ENCODE measurements around the gene MAML2.

MAML2 gene

GRCh38 chr11:96158126-96158525 lies 184.9 kb downstream of the MAML2 start:
- no peak overlapping the region for H3K4me3 ChIP-seq (ENCODE audit: low read depth, low read length)
- TF ChIP-seq CTCF (IDR thresholded peaks at IDR 0.05; ENCODE audit: low read depth, low read length) = no peak

GRCh38 chr11:96157517-96157873 lies 185.5 kb downstream of the MAML2 start:
- no peak overlapping the region for H3K4me3 ChIP-seq (ENCODE audit: low read depth, low read length)
- no peak for TF ChIP-seq CTCF (IDR thresholded peaks at IDR 0.05; ENCODE audit: low read depth, low read length)

GRCh38 chr11:96156379-96156722 lies 186.6 kb downstream of the MAML2 start:
- no peak for TF ChIP-seq CTCF (IDR thresholded peaks at IDR 0.05; ENCODE audit: low read depth, low read length)
- peak overlapping the region; percentile 26 for H3K4me3 ChIP-seq (ENCODE audit: low read depth, low read length)

GRCh38 chr11:96155627-96156378 lies 187.2 kb downstream of the MAML2 start:
- peak overlapping the region; percentile 26 for H3K4me3 ChIP-seq (ENCODE audit: low read depth, low read length)
- TF ChIP-seq CTCF (IDR thresholded peaks at IDR 0.05; ENCODE audit: low read depth, low read length) = peak; percentile 12; the same call in 1 of the 2 replicates

- no peak for TF ChIP-seq CTCF (IDR thresholded peaks at IDR 0.05; ENCODE audit: low read depth, low read length)
- peak overlapping the region; percentile 34 for H3K4me3 ChIP-seq (ENCODE audit: low read depth, low read length)
These were observed 188.0 kb downstream of the MAML2 start for GRCh38 chr11:96154802-96155520.

GRCh38 chr11:96152623-96153022 lies 190.4 kb downstream of the MAML2 start:
- TF ChIP-seq CTCF (IDR thresholded peaks at IDR 0.05; ENCODE audit: low read depth, low read length) = no peak
- no peak overlapping the region for H3K4me3 ChIP-seq (ENCODE audit: low read depth, low read length)

GRCh38 chr11:96151501-96151900 lies 191.5 kb downstream of the MAML2 start:
- no peak overlapping the region for H3K4me3 ChIP-seq (ENCODE audit: low read depth, low read length)
- TF ChIP-seq CTCF (IDR thresholded peaks at IDR 0.05; ENCODE audit: low read depth, low read length) = no peak

Measured in WI38 (cell line).